ENCODE data around the gene FOXD4L1.
"Not testable (repeated sequence)": the region's sequence is repeated elsewhere in the genome, so short reads cannot be mapped to it uniquely, and the experiment has no call there.

DNA sequence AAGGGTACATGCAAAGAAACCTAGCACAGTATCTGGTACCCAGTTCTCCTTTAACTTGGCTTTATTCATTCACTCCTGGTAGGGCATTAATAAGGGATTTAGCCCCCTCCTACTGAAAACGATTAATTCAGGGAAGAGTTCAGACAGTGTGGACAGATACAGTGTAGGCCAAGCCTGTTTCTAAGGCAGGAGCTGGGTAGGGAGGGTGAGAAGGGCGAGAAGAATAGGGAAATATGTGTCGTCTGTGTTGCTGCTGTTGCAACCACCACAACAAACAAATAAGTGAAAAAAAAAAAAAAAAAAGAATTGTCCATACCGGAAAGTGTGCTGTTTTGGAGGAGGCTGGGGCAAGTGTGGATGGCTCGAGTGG, 42.4 kb downstream of the FOXD4L1 start:
- TF ChIP-seq, protein P1, sequence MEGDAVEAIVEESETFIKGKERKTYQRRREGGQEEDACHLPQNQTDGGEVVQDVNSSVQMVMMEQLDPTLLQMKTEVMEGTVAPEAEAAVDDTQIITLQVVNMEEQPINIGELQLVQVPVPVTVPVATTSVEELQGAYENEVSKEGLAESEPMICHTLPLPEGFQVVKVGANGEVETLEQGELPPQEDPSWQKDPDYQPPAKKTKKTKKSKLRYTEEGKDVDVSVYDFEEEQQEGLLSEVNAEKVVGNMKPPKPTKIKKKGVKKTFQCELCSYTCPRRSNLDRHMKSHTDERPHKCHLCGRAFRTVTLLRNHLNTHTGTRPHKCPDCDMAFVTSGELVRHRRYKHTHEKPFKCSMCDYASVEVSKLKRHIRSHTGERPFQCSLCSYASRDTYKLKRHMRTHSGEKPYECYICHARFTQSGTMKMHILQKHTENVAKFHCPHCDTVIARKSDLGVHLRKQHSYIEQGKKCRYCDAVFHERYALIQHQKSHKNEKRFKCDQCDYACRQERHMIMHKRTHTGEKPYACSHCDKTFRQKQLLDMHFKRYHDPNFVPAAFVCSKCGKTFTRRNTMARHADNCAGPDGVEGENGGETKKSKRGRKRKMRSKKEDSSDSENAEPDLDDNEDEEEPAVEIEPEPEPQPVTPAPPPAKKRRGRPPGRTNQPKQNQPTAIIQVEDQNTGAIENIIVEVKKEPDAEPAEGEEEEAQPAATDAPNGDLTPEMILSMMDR (IDR thresholded peaks at IDR 0.05): not testable (repeated sequence)
- not testable (repeated sequence) for TF ChIP-seq POLR2A (IDR thresholded peaks at IDR 0.05; ENCODE audit: low read depth); EP300 (IDR thresholded peaks at IDR 0.05)

All from esophagus muscularis mucosa (tissue), 4 donors.